Liver (tissue), 9 donors: ENCODE measurements around the gene TMEM63A. TPM values are rescaled to one million over a fixed set of nuclear protein-coding genes. Genes with fewer than 3 reads are reported as not detected.

ENCODE experiments used
- DNase-seq: peaks from one replicate; pipeline ENCODE4 v3.0.0-alpha.2; 2017; ENCODE audit warnings: low spot score
- H3K27ac ChIP-seq, 2 donors: one replicate each; pipeline ENCODE4 v1.7.0; 2013; ENCODE audit warnings: inconsistent platforms in 2 of 2, low read length in 2 of 2, control low read depth in 1 of 2, low read depth in 1 of 2, mild to moderate bottlenecking in 1 of 2
- H3K27me3 ChIP-seq, 4 donors: one replicate each; pipeline versions ENCODE4 v1.6.1 to v1.7.0; 2013; ENCODE audit warnings: low read length in 3 of 4, inconsistent platforms in 1 of 4, mild to moderate bottlenecking in 1 of 4, moderate library complexity in 1 of 4; ENCODE audit not compliant: control insufficient read depth in 4 of 4, insufficient read depth in 4 of 4
- H3K36me3 ChIP-seq, 4 donors: one replicate each; pipeline versions ENCODE4 v1.6.1 to v1.7.0; 2013; ENCODE audit warnings: low read length in 3 of 4, mild to moderate bottlenecking in 3 of 4, low read depth in 1 of 4, moderate library complexity in 1 of 4; ENCODE audit not compliant: control insufficient read depth in 4 of 4, insufficient read depth in 3 of 4
- H3K4me1 ChIP-seq, 4 donors: one replicate each; pipeline versions ENCODE4 v1.6.1 to v1.7.0; 2013; ENCODE audit warnings: low read length in 3 of 4, mild to moderate bottlenecking in 3 of 4, moderate library complexity in 1 of 4; ENCODE audit not compliant: control insufficient read depth in 4 of 4, insufficient read depth in 4 of 4
- H3K4me3 ChIP-seq, 3 donors: one replicate each; pipeline versions ENCODE4 v1.6.1 to v1.7.0; 2013; ENCODE audit warnings: low read length in 3 of 3, control low read depth in 1 of 3, low read depth in 1 of 3, mild to moderate bottlenecking in 1 of 3
- H3K9ac ChIP-seq, 2 donors: one replicate each; pipeline ENCODE4 v1.7.0; 2013; ENCODE audit warnings: low read length in 2 of 2, mild to moderate bottlenecking in 2 of 2, moderate library complexity in 2 of 2, control low read depth in 1 of 2, low read depth in 1 of 2
- H3K9me3 ChIP-seq, 4 donors: one replicate each; pipeline versions ENCODE4 v1.6.1 to v1.7.0; 2013; ENCODE audit warnings: low read length in 3 of 4; ENCODE audit not compliant: control insufficient read depth in 4 of 4
- EGR1 ChIP-seq, 2 donors: IDR thresholded peaks; 2 replicates each; pipeline ENCODE4 v1.6.1; 2016 to 2018; ENCODE audit warnings: antibody characterized with exemption in 2 of 2, low read depth in 2 of 2
- FOXA1 ChIP-seq: IDR thresholded peaks from 2 replicates; pipeline ENCODE4 v1.6.1; 2016; ENCODE audit warnings: antibody characterized with exemption
- FOXA2 ChIP-seq: IDR thresholded peaks from 2 replicates; pipeline ENCODE4 v1.6.1; 2016; ENCODE audit warnings: antibody characterized with exemption
- GABPA ChIP-seq, 2 donors: IDR thresholded peaks in 1 of 2; conservative IDR thresholded peaks in 1 of 2; 2 replicates each; pipeline ENCODE4 v1.6.1; 2016; ENCODE audit warnings: antibody characterized with exemption in 2 of 2, mild to moderate bottlenecking in 1 of 2, moderate library complexity in 1 of 2
- HNF4A ChIP-seq, 2 donors: conservative IDR thresholded peaks; 2 replicates each; pipeline ENCODE4 v1.6.1; 2016; ENCODE audit warnings: antibody characterized with exemption in 2 of 2, mild to moderate bottlenecking in 2 of 2
- HNF4G ChIP-seq: IDR thresholded peaks from 2 replicates; pipeline ENCODE4 v1.6.1; 2016; ENCODE audit warnings: antibody characterized with exemption
- JUND ChIP-seq, 2 donors: IDR thresholded peaks; 2 replicates each; pipeline ENCODE4 v1.6.1; 2016; ENCODE audit warnings: antibody characterized with exemption in 2 of 2
- NR2F2 ChIP-seq: IDR thresholded peaks from 2 replicates; pipeline ENCODE4 v1.6.1; 2016; ENCODE audit warnings: antibody characterized with exemption
- RAD21 ChIP-seq, 2 donors: IDR thresholded peaks; 2 replicates each; pipeline ENCODE4 v1.6.1; 2016; ENCODE audit warnings: antibody characterized with exemption in 2 of 2, mild to moderate bottlenecking in 2 of 2
- RXRA ChIP-seq, 2 donors: IDR thresholded peaks; 2 replicates each; pipeline ENCODE4 v1.6.1; 2017 to 2018; ENCODE audit warnings: antibody characterized with exemption in 2 of 2, mild to moderate bottlenecking in 1 of 2
- SP1 ChIP-seq: IDR thresholded peaks from 2 replicates; pipeline ENCODE4 v1.6.1; 2018; ENCODE audit warnings: antibody characterized with exemption, mild to moderate bottlenecking
- TAF1 ChIP-seq: conservative IDR thresholded peaks from 2 replicates; pipeline ENCODE4 v1.6.1; 2016; ENCODE audit warnings: antibody characterized with exemption, mild to moderate bottlenecking
- YY1 ChIP-seq: IDR thresholded peaks from 2 replicates; pipeline ENCODE4 v1.6.1; 2016; ENCODE audit warnings: antibody characterized with exemption, mild to moderate bottlenecking
- WGBS: extraction: QIAGEN DNeasy Blood & Tissue Kit; methylation state at CpG from one replicate; pipeline ENCODE4 v1.1.7; 2013; 5-methylcytosine and 5-hydroxymethylcytosine counted together
- polyA plus RNA-seq, 2 donors: library from polyadenylated mRNA; stranded (reverse) in 1 of 2; unstranded in 1 of 2; fragments of 200-250 nt in 1 of 2; fragments of >200 nt in 1 of 2; fragmentation: Nextera tagmentation in 1 of 2; extraction: Ambion mirVana in 1 of 2; gene quantifications; one replicate each; pipeline versions ENCODE4 v1.2.1 to v1.2.3, GENCODE V29; 2013 to 2015
- total RNA-seq, 2 donors: library from RNA; depleted of rRNA; stranded (reverse); fragments of >200 nt; gene quantifications; one replicate each; pipeline ENCODE4 v1.2.3, GENCODE V29; 2014
- TF ChIP-seq, protein P1 (sequence below): fragments of 150-350 bp; IDR thresholded peaks from 2 replicates; pipeline ENCODE4 v1.5.1; 2017; ENCODE audit warnings: improper control_type of control experiment, low read depth, low read length; ENCODE audit not compliant: missing input control
- TF ChIP-seq, protein P2 (sequence below): IDR thresholded peaks from 2 replicates; pipeline ENCODE4 v1.6.1; 2016; ENCODE audit warnings: antibody characterized with exemption, mild to moderate bottlenecking
- TF ChIP-seq, protein P3 (sequence below): IDR thresholded peaks from 2 replicates; pipeline ENCODE4 v1.6.1; 2016; ENCODE audit warnings: antibody characterized with exemption
- TF ChIP-seq, protein P4 (sequence below): IDR thresholded peaks from 2 replicates; pipeline ENCODE4 v1.6.1; 2016; ENCODE audit warnings: antibody characterized with exemption
- TF ChIP-seq, protein P5 (sequence below): IDR thresholded peaks from 2 replicates; pipeline ENCODE4 v1.6.1; 2016; ENCODE audit warnings: antibody characterized with exemption
- donor health status: healthy.
- donor health status: healthy.
- donor health status: healthy.
- donor health status: healthy.
- donor health status: healthy.

Gene TMEM63A
- total and polyA plus RNA-seq, 4 donors, result 9.6 to 54.0 (median 11.6) TPM

DNA sequence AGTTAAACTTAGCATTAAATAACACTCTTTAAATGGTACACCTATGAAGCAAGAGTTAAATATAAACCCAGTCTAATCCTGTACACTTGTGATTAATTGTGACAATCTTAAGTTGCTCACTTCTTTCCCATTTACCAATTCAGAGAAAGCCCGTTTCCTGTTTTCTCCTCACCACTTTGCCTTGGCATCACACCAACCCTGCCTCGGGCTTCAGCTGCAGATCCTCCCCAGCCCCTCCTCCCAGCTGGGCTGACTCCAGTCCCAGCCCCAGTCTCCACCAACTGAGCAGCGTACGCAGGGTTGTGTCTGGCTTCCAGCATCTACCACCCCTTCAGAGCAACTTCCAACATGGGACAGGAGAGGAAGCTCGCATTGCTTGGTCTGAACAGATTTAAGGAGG lies 37.7 kb upstream of the TMEM63A start (continued):
- TF ChIP-seq, protein P1, sequence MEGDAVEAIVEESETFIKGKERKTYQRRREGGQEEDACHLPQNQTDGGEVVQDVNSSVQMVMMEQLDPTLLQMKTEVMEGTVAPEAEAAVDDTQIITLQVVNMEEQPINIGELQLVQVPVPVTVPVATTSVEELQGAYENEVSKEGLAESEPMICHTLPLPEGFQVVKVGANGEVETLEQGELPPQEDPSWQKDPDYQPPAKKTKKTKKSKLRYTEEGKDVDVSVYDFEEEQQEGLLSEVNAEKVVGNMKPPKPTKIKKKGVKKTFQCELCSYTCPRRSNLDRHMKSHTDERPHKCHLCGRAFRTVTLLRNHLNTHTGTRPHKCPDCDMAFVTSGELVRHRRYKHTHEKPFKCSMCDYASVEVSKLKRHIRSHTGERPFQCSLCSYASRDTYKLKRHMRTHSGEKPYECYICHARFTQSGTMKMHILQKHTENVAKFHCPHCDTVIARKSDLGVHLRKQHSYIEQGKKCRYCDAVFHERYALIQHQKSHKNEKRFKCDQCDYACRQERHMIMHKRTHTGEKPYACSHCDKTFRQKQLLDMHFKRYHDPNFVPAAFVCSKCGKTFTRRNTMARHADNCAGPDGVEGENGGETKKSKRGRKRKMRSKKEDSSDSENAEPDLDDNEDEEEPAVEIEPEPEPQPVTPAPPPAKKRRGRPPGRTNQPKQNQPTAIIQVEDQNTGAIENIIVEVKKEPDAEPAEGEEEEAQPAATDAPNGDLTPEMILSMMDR, result no peak
- TF ChIP-seq NR2F2, result no peak
- no peak for TF ChIP-seq SP1
- no peak for TF ChIP-seq YY1
- no peak for TF ChIP-seq RXRA (IDR thresholded peaks at IDR 0.05)
- TF ChIP-seq TAF1, result no peak
- no peak for TF ChIP-seq HNF4A (conservative IDR thresholded peaks at IDR 0.05)
- no peak for TF ChIP-seq GABPA (IDR thresholded peaks at IDR 0.05 in 1 of 2, conservative IDR thresholded peaks at IDR 0.05 in 1 of 2)
- no peak for TF ChIP-seq FOXA1

DNA sequence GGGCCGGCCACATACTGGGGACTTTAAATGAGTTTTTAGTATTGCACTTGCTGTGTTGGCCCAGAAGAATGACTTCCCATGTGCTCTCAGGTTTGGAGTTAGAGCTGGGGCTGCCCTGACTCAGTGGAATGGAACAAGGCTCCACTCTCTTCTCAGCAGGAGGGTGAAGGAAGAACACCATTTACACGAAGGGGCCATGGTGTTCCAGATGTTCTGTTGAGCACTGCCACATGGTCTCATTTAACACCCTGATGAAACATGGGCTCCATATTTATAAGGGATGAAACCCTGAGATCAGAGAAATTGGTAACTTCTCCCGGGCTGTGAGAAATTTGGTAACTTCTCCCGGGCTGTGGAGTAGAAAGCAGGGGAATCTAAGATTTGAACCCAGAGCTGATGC lies 36.1 kb upstream of the TMEM63A start:
- H3K36me3 ChIP-seq, result peaks cover 0 to 28% (median 12%) of the 10 kb centered on the region in 4 donors
- no peak overlapping the region for H3K27ac ChIP-seq
- H3K27me3 ChIP-seq, result no peaks in the 10 kb centered on the region
- DNase-seq, result no peak
- H3K4me1 ChIP-seq, result peaks cover 2 to 10% (median 3%) of the 10 kb centered on the region in 4 donors
- TF ChIP-seq, protein P2, sequence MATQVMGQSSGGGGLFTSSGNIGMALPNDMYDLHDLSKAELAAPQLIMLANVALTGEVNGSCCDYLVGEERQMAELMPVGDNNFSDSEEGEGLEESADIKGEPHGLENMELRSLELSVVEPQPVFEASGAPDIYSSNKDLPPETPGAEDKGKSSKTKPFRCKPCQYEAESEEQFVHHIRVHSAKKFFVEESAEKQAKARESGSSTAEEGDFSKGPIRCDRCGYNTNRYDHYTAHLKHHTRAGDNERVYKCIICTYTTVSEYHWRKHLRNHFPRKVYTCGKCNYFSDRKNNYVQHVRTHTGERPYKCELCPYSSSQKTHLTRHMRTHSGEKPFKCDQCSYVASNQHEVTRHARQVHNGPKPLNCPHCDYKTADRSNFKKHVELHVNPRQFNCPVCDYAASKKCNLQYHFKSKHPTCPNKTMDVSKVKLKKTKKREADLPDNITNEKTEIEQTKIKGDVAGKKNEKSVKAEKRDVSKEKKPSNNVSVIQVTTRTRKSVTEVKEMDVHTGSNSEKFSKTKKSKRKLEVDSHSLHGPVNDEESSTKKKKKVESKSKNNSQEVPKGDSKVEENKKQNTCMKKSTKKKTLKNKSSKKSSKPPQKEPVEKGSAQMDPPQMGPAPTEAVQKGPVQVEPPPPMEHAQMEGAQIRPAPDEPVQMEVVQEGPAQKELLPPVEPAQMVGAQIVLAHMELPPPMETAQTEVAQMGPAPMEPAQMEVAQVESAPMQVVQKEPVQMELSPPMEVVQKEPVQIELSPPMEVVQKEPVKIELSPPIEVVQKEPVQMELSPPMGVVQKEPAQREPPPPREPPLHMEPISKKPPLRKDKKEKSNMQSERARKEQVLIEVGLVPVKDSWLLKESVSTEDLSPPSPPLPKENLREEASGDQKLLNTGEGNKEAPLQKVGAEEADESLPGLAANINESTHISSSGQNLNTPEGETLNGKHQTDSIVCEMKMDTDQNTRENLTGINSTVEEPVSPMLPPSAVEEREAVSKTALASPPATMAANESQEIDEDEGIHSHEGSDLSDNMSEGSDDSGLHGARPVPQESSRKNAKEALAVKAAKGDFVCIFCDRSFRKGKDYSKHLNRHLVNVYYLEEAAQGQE, result no peak
- no peak for TF ChIP-seq HNF4G
- TF ChIP-seq FOXA2, result no peak
- no peak for TF ChIP-seq RAD21 (IDR thresholded peaks at IDR 0.05)
- no peak for TF ChIP-seq NR2F2
- TF ChIP-seq EGR1 (IDR thresholded peaks at IDR 0.05; ENCODE audit: low read depth in 2 of 2), result no peak
- TF ChIP-seq, protein P3, sequence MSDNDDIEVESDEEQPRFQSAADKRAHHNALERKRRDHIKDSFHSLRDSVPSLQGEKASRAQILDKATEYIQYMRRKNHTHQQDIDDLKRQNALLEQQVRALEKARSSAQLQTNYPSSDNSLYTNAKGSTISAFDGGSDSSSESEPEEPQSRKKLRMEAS, result no peak
- TF ChIP-seq TAF1, result no peak
- no peak for TF ChIP-seq SP1
- no peak for TF ChIP-seq JUND (IDR thresholded peaks at IDR 0.05)
- no peak for TF ChIP-seq GABPA (IDR thresholded peaks at IDR 0.05 in 1 of 2, conservative IDR thresholded peaks at IDR 0.05 in 1 of 2)
- TF ChIP-seq, protein P1, result no peak
- TF ChIP-seq, protein P4, sequence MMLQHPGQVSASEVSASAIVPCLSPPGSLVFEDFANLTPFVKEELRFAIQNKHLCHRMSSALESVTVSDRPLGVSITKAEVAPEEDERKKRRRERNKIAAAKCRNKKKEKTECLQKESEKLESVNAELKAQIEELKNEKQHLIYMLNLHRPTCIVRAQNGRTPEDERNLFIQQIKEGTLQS, result no peak
- TF ChIP-seq FOXA1, result no peak
- no peak for TF ChIP-seq HNF4A (conservative IDR thresholded peaks at IDR 0.05)
- TF ChIP-seq, protein P5, sequence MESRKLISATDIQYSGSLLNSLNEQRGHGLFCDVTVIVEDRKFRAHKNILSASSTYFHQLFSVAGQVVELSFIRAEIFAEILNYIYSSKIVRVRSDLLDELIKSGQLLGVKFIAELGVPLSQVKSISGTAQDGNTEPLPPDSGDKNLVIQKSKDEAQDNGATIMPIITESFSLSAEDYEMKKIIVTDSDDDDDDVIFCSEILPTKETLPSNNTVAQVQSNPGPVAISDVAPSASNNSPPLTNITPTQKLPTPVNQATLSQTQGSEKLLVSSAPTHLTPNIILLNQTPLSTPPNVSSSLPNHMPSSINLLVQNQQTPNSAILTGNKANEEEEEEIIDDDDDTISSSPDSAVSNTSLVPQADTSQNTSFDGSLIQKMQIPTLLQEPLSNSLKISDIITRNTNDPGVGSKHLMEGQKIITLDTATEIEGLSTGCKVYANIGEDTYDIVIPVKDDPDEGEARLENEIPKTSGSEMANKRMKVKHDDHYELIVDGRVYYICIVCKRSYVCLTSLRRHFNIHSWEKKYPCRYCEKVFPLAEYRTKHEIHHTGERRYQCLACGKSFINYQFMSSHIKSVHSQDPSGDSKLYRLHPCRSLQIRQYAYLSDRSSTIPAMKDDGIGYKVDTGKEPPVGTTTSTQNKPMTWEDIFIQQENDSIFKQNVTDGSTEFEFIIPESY, result no peak
- TF ChIP-seq YY1, result no peak
- TF ChIP-seq RXRA (IDR thresholded peaks at IDR 0.05), result no peak
- no peak overlapping the region for H3K4me3 ChIP-seq
- no peaks in the 10 kb centered on the region for H3K9me3 ChIP-seq
- H3K9ac ChIP-seq, result no peak overlapping the region
- WGBS, result 95% methylated on average over 4 of the region's 4 CpGs
